Measurements from ENCODE around the gene PLB1. TPM values are rescaled to one million over a fixed set of nuclear protein-coding genes. Genes with fewer than 3 reads are reported as not detected.

The PLB1 gene
- total and polyA plus RNA-seq, 2 experiments from 2014 or later, result 0.06 to 0.21 TPM

- TF ChIP-seq, protein P1, sequence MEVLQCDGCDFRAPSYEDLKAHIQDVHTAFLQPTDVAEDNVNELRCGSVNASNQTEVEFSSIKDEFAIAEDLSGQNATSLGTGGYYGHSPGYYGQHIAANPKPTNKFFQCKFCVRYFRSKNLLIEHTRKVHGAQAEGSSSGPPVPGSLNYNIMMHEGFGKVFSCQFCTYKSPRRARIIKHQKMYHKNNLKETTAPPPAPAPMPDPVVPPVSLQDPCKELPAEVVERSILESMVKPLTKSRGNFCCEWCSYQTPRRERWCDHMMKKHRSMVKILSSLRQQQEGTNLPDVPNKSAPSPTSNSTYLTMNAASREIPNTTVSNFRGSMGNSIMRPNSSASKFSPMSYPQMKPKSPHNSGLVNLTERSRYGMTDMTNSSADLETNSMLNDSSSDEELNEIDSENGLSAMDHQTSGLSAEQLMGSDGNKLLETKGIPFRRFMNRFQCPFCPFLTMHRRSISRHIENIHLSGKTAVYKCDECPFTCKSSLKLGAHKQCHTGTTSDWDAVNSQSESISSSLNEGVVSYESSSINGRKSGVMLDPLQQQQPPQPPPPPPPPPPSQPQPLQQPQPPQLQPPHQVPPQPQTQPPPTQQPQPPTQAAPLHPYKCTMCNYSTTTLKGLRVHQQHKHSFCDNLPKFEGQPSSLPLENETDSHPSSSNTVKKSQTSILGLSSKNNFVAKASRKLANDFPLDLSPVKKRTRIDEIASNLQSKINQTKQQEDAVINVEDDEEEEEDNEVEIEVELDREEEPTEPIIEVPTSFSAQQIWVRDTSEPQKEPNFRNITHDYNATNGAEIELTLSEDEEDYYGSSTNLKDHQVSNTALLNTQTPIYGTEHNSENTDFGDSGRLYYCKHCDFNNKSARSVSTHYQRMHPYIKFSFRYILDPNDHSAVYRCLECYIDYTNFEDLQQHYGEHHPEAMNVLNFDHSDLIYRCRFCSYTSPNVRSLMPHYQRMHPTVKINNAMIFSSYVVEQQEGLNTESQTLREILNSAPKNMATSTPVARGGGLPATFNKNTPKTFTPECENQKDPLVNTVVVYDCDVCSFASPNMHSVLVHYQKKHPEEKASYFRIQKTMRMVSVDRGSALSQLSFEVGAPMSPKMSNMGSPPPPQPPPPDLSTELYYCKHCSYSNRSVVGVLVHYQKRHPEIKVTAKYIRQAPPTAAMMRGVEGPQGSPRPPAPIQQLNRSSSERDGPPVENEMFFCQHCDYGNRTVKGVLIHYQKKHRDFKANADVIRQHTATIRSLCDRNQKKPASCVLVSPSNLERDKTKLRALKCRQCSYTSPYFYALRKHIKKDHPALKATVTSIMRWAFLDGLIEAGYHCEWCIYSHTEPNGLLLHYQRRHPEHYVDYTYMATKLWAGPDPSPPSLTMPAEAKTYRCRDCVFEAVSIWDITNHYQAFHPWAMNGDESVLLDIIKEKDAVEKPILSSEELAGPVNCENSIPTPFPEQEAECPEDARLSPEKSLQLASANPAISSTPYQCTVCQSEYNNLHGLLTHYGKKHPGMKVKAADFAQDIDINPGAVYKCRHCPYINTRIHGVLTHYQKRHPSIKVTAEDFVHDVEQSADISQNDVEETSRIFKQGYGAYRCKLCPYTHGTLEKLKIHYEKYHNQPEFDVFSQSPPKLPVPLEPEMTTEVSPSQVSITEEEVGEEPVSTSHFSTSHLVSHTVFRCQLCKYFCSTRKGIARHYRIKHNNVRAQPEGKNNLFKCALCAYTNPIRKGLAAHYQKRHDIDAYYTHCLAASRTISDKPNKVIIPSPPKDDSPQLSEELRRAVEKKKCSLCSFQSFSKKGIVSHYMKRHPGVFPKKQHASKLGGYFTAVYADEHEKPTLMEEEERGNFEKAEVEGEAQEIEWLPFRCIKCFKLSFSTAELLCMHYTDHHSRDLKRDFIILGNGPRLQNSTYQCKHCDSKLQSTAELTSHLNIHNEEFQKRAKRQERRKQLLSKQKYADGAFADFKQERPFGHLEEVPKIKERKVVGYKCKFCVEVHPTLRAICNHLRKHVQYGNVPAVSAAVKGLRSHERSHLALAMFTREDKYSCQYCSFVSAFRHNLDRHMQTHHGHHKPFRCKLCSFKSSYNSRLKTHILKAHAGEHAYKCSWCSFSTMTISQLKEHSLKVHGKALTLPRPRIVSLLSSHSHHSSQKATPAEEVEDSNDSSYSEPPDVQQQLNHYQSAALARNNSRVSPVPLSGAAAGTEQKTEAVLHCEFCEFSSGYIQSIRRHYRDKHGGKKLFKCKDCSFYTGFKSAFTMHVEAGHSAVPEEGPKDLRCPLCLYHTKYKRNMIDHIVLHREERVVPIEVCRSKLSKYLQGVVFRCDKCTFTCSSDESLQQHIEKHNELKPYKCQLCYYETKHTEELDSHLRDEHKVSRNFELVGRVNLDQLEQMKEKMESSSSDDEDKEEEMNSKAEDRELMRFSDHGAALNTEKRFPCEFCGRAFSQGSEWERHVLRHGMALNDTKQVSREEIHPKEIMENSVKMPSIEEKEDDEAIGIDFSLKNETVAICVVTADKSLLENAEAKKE (CRISPR knock-in tag; IDR thresholded peaks at IDR 0.05), result no peak
- TF ChIP-seq NANOG (IDR thresholded peaks at IDR 0.05; ENCODE audit: borderline replicate concordance), result no peak
- TF ChIP-seq JUNB (IDR thresholded peaks at IDR 0.05; ENCODE audit: unreplicated experiment), result no peak
- TF ChIP-seq EZH2 (IDR thresholded peaks at IDR 0.05; ENCODE audit: low read depth, unreplicated experiment), result no peak
- TF ChIP-seq, protein P2, sequence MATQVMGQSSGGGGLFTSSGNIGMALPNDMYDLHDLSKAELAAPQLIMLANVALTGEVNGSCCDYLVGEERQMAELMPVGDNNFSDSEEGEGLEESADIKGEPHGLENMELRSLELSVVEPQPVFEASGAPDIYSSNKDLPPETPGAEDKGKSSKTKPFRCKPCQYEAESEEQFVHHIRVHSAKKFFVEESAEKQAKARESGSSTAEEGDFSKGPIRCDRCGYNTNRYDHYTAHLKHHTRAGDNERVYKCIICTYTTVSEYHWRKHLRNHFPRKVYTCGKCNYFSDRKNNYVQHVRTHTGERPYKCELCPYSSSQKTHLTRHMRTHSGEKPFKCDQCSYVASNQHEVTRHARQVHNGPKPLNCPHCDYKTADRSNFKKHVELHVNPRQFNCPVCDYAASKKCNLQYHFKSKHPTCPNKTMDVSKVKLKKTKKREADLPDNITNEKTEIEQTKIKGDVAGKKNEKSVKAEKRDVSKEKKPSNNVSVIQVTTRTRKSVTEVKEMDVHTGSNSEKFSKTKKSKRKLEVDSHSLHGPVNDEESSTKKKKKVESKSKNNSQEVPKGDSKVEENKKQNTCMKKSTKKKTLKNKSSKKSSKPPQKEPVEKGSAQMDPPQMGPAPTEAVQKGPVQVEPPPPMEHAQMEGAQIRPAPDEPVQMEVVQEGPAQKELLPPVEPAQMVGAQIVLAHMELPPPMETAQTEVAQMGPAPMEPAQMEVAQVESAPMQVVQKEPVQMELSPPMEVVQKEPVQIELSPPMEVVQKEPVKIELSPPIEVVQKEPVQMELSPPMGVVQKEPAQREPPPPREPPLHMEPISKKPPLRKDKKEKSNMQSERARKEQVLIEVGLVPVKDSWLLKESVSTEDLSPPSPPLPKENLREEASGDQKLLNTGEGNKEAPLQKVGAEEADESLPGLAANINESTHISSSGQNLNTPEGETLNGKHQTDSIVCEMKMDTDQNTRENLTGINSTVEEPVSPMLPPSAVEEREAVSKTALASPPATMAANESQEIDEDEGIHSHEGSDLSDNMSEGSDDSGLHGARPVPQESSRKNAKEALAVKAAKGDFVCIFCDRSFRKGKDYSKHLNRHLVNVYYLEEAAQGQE (IDR thresholded peaks at IDR 0.05; ENCODE audit: unreplicated experiment), result no peak
- no peak for TF ChIP-seq STAT1 (IDR thresholded peaks at IDR 0.05; ENCODE audit: unreplicated experiment)
- TF ChIP-seq POLR2AphosphoS5 (IDR thresholded peaks at IDR 0.05; ENCODE audit: low read depth), result no peak
- TF ChIP-seq CREB1 (CRISPR knock-in tag; IDR thresholded peaks at IDR 0.05; ENCODE audit: low read depth), result no peak
- TF ChIP-seq EZH2phosphoT487 (IDR thresholded peaks at IDR 0.05; ENCODE audit: unreplicated experiment), result no peak
- no peak for TF ChIP-seq ZNF114 (CRISPR knock-in tag; IDR thresholded peaks at IDR 0.05)
- TF ChIP-seq ETS1 (IDR thresholded peaks at IDR 0.05), result no peak
Measured at GRCh38 chr2:28687640-28688385, 192.0 kb downstream of the PLB1 start (continued).
